ENCODE results near the gene ABHD12. TPM values are rescaled to one million over a fixed set of nuclear protein-coding genes. Genes with fewer than 3 reads are reported as not detected.
A peak's percentile ranks its signal among the peaks of the same experiment; 100 is the strongest.

The ABHD12 gene
- total RNA-seq, 2 donors from 2014 or later: 20.7 to 40.6 TPM

DNA sequence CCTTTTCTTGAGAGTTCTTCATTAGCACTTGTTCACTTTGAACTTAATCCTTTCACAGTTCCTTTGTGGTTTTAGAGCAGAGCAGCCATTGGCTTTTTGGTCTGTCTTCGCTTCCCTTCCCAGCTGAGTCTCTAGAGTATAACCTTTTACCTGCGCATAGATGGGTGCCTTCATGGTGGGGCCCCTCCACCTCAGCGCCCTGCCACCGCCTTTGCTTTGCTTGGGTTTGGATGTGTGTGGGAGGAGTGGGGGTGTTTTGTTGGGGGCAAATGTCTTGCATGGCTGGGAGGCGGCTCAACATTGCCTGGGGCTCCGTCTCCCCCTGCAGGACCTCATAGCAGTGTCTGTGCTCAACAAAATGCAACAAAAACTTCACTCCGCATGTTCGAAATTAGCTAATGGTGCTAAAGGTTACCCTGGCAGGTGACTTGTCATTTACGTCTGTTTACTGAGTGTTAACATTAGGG, 130.8 kb downstream of the ABHD12 start:
- Histone ChIP-seq H3K9me3 (no peaks in the 10 kb centered on the region), H3K4me3 (no peak overlapping the region), H3K36me3 (peaks cover 34% of the 10 kb centered on the region), H3K27ac (no peak overlapping the region), H3K27me3 (no peaks in the 10 kb centered on the region), H3K4me1 (peaks cover 0 to 42% of the 10 kb centered on the region in 2 donors)
- peak; percentile 51 for DNase-seq (ENCODE audit: low spot score)
- TF ChIP-seq, protein P1, sequence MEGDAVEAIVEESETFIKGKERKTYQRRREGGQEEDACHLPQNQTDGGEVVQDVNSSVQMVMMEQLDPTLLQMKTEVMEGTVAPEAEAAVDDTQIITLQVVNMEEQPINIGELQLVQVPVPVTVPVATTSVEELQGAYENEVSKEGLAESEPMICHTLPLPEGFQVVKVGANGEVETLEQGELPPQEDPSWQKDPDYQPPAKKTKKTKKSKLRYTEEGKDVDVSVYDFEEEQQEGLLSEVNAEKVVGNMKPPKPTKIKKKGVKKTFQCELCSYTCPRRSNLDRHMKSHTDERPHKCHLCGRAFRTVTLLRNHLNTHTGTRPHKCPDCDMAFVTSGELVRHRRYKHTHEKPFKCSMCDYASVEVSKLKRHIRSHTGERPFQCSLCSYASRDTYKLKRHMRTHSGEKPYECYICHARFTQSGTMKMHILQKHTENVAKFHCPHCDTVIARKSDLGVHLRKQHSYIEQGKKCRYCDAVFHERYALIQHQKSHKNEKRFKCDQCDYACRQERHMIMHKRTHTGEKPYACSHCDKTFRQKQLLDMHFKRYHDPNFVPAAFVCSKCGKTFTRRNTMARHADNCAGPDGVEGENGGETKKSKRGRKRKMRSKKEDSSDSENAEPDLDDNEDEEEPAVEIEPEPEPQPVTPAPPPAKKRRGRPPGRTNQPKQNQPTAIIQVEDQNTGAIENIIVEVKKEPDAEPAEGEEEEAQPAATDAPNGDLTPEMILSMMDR (IDR thresholded peaks at IDR 0.05): no peak

DNA sequence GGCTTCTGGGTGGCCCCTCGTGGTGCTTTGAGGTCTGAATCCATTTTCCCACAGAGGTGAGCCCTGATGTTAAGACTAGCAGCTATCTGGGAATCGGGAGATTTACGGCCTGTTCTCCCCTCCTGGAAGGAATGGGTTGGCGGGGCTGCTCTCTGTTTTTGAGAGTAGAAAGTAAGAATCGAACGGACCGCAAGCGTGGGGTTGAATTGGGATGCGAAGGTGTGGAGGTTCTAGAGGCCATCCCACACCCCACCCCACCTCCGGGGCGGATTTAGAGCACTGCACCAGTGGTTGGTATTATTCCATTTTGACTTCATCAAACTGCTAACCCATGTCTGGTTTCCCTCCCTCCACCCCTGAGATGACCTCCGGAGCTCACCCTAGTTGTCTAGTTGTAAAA, 131.3 kb downstream of the ABHD12 start:
- peaks cover 0 to 47% of the 10 kb centered on the region in 2 donors for H3K4me1 ChIP-seq
- no peak overlapping the region for H3K4me3 ChIP-seq
- no peaks in the 10 kb centered on the region for H3K27me3 ChIP-seq
- no peaks in the 10 kb centered on the region for H3K9me3 ChIP-seq
- no peak overlapping the region for H3K27ac ChIP-seq
- DNase-seq (ENCODE audit: low spot score): peak; percentile 23
- TF ChIP-seq, protein P1 (IDR thresholded peaks at IDR 0.05): no peak
- peaks cover 34% of the 10 kb centered on the region for H3K36me3 ChIP-seq

DNA sequence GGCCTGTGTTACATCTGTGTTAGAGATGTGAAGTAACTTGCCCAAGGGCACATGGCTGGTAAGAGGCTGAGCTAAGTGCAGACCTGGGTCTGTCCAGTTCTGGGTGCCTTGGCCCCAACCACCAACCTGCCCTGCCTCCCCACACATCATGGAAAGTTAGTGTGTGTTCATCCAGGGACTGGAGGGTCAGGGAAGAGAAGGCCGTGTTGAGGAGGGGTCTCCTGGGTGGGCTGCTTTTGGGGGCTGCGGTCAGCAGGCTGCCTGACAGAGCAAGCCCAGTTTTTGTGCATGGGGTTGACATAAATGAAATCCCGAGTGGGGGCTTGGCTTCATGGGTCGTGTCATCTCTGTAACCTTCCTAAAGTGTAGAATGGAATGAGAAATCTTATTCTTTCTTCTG, 131.8 kb downstream of the ABHD12 start:
- Histone ChIP-seq H3K9me3 (no peaks in the 10 kb centered on the region), H3K4me1 (peaks cover 0 to 52% of the 10 kb centered on the region in 2 donors), H3K36me3 (peaks cover 34% of the 10 kb centered on the region), H3K4me3 (no peak overlapping the region), H3K27me3 (no peaks in the 10 kb centered on the region), H3K27ac (peak overlapping the region in 1 of 2 donors; percentile 97)
- TF ChIP-seq, protein P1 (IDR thresholded peaks at IDR 0.05): no peak
- DNase-seq (ENCODE audit: low spot score): peak; percentile 16

DNA sequence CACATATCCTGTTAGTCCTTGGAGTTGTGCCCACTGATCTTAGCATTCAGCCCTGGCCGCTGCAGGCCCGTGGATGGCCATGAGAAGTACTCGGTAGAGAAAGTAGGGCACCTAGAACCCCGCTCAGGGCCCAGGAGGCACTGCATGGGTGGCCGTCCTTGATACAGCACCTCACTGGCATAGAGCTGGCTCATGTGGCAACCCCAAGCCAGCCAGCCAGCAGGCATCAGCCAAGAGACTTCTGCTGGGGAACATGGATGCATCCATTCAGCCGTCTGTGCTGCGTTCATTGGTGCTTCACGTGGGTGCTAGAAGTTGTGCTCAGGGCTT, 132.2 kb downstream of the ABHD12 start:
- H3K27ac ChIP-seq: peak overlapping the region; percentile 47 to 97
- peak; percentile 49 for DNase-seq (ENCODE audit: low spot score)
- peaks cover 34% of the 10 kb centered on the region for H3K36me3 ChIP-seq
- no peak overlapping the region for H3K4me3 ChIP-seq
- H3K9me3 ChIP-seq: no peaks in the 10 kb centered on the region
- TF ChIP-seq, protein P1 (IDR thresholded peaks at IDR 0.05): no peak
- H3K27me3 ChIP-seq: no peaks in the 10 kb centered on the region
- peaks cover 0 to 56% of the 10 kb centered on the region in 2 donors for H3K4me1 ChIP-seq

DNA sequence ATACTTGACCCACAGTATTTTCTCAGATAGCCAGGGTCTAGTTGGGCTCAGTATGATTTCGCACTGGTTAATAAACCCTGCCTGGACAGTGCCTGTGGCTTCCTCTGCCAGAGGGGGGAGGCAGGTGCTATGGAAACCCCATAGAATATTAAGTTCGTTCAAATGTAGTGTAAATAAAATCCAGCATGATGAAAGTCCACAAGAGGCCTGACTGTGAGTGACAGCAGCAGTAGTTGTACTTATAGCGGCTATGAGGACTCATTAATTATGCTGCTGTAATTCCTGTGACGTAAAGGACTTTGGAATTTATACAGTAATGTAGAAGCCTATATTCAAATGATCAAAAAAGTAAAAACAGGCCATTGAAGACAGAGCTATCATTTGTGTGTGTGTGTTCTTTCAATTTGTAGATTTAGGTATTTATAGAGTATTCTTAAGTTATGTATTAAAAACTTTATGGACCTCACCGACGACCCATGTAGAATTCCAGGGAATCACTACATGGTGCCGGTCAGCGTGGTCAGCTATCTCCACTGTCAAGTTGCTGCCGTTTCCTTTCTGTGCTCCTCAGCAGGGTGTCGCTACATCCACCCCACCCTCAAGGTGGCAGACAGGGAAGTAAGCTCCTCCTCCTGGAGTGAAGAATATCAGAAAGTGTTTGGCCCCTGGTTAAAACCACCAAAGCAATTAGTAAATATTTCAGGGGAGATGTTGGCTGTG, 132.7 kb downstream of the ABHD12 start:
- Histone ChIP-seq H3K27ac (peak overlapping the region; percentile 47 to 97), H3K27me3 (no peaks in the 10 kb centered on the region), H3K36me3 (peaks cover 34% of the 10 kb centered on the region), H3K9me3 (no peaks in the 10 kb centered on the region), H3K4me3 (no peak overlapping the region), H3K4me1 (peaks cover 0 to 61% of the 10 kb centered on the region in 2 donors)
- TF ChIP-seq, protein P1 (IDR thresholded peaks at IDR 0.05): no peak
- peak; percentile 38 for DNase-seq (ENCODE audit: low spot score)
